SK-N-SH (cell line): ENCODE measurements around the gene OR2T10. TPM values are rescaled to one million over a fixed set of nuclear protein-coding genes. Genes with fewer than 3 reads are reported as not detected.

Experiments
- CTCF ChIA-PET: fragments of 300-600, 350-600 bp; formaldehyde crosslinking; extraction: SDS; loops from one replicate; lab custom pipeline; 2021; lab: Yijun Ruan, JAX
- POLR2A ChIA-PET: fragments of 350-600 bp; sonication (Branson Sonifier 250); formaldehyde crosslinking; extraction: SDS; loops from one replicate; lab custom pipeline; 2020; ENCODE audit warnings: antibody characterized with exemption, inconsistent platforms; lab: Yijun Ruan, JAX
- DNase-seq: peaks from one replicate; pipeline ENCODE4 v3.0.0; 2012
- H2AFZ ChIP-seq: fragments of 200-600 bp; sonication (generic); 2 replicates; pipeline ENCODE4 v1.8.1; 2016; ENCODE audit warnings: antibody characterized with exemption, mild to moderate bottlenecking, low read depth
- H3F3A ChIP-seq: fragments of 200-600 bp; sonication (generic); replicated peaks from 2 replicates; pipeline ENCODE3; 2016; ENCODE audit warnings: antibody characterized with exemption, mild to moderate bottlenecking; ENCODE audit not compliant: insufficient read depth
- H3K27ac ChIP-seq, 2 experiments: fragments of 200-500 bp in 1 of 2; fragments of 200-600 bp in 1 of 2; sonication (Bioruptor generic) in 1 of 2; sonication (generic), shearing (Covaris generic) in 1 of 2; 2 replicates each; pipeline versions ENCODE4 v1.5.1 to v1.6.1; 2014 to 2016; ENCODE audit warnings: low read depth in 2 of 2, inconsistent platforms in 1 of 2, low read length in 1 of 2, mild to moderate bottlenecking in 1 of 2, mixed read lengths in 1 of 2
- H3K27me3 ChIP-seq: fragments of 200-600 bp; sonication (generic), shearing (Covaris generic); 2 replicates; pipeline ENCODE4 v1.6.1; 2016; ENCODE audit warnings: mixed run types; ENCODE audit not compliant: insufficient read depth
- H3K36me3 ChIP-seq, 2 experiments: fragments of 200-500 bp in 1 of 2; fragments of 200-600 bp in 1 of 2; sonication (Bioruptor generic) in 1 of 2; sonication (generic) in 1 of 2; replicated peaks in 1 of 2; 2 replicates each; pipeline versions ENCODE3 to v1.5.1; 2014 to 2016; ENCODE audit warnings: low read length in 1 of 2, mild to moderate bottlenecking in 1 of 2; ENCODE audit not compliant: insufficient read depth in 2 of 2, control insufficient read depth in 1 of 2
- H3K4me1 ChIP-seq, 2 experiments: fragments of 200-500 bp in 1 of 2; fragments of 200-600 bp in 1 of 2; sonication (Bioruptor generic) in 1 of 2; sonication (generic), shearing (Covaris generic) in 1 of 2; 2 replicates each; pipeline versions ENCODE4 v1.5.1 to v1.6.1; 2014 to 2016; ENCODE audit warnings: low read depth in 1 of 2, low read length in 1 of 2, mixed run types in 1 of 2; ENCODE audit not compliant: insufficient read depth in 2 of 2, control insufficient read depth in 1 of 2
- H3K4me2 ChIP-seq: fragments of 200-600 bp; sonication (generic), shearing (Covaris generic); 2 replicates; pipeline ENCODE4 v1.6.1; 2017; ENCODE audit warnings: mixed run types
- H3K4me3 ChIP-seq, 2 experiments: fragments of 200-500 bp in 1 of 2; fragments of 200-600 bp in 1 of 2; sonication (Bioruptor generic) in 1 of 2; sonication (generic), shearing (Covaris generic) in 1 of 2; 2 replicates each; pipeline versions ENCODE4 v1.5.1 to v1.8.1; 2014 to 2016; ENCODE audit warnings: low read depth in 2 of 2, inconsistent platforms in 1 of 2, low read length in 1 of 2, mild to moderate bottlenecking in 1 of 2, mixed read lengths in 1 of 2, moderate library complexity in 1 of 2
- H3K79me2 ChIP-seq: fragments of 200-600 bp; sonication (generic); 2 replicates; pipeline ENCODE4 v1.8.1; 2017; ENCODE audit warnings: mild to moderate bottlenecking; ENCODE audit not compliant: insufficient read depth
- H3K9ac ChIP-seq: fragments of 200-600 bp; sonication (generic); 2 replicates; pipeline ENCODE4 v1.6.1; 2017; ENCODE audit warnings: mixed run types
- H3K9me2 ChIP-seq: fragments of 200-600 bp; sonication (generic); 2 replicates; pipeline ENCODE4 v1.6.1; 2017; ENCODE audit warnings: mixed run types
- H3K9me3 ChIP-seq: fragments of 200-600 bp; sonication (generic); 2 replicates; pipeline ENCODE4 v1.6.1; 2017; ENCODE audit warnings: mixed run types, mild to moderate bottlenecking, moderate library complexity
- H4K20me1 ChIP-seq: fragments of 200-600 bp; sonication (generic); 2 replicates; pipeline ENCODE4 v1.6.1; 2017; ENCODE audit warnings: mild to moderate bottlenecking, mixed run types; ENCODE audit not compliant: insufficient read depth
- EP300 ChIP-seq, 2 experiments: IDR thresholded peaks; 2 replicates each; pipeline versions ENCODE4 v1.4.0 to v1.6.1; 2012; ENCODE audit warnings: borderline replicate concordance in 1 of 2, low read depth in 1 of 2, low read length in 1 of 2
- EZH2phosphoT487 ChIP-seq: fragments of 200-600 bp; sonication (generic); IDR thresholded peaks from 2 replicates; pipeline ENCODE4 v1.6.1; 2017; ENCODE audit warnings: low read depth, mixed run types, mild to moderate bottlenecking, antibody characterized with exemption, moderate library complexity, borderline replicate concordance
- FOXJ3 ChIP-seq: sonication (generic); formaldehyde crosslinking; IDR thresholded peaks from 2 replicates; pipeline ENCODE4 v1.5.1; 2020; ENCODE audit warnings: mild to moderate bottlenecking, missing genetic modification reagents
- GABPA ChIP-seq: IDR thresholded peaks from 2 replicates; pipeline ENCODE4 v1.4.0; 2012; ENCODE audit warnings: low read depth, mild to moderate bottlenecking
- IRF3 ChIP-seq: fragments of 150-350 bp; IDR thresholded peaks from 2 replicates; pipeline ENCODE4 v1.6.1; 2016; ENCODE audit warnings: mild to moderate bottlenecking, low read depth, low read length
- JUND ChIP-seq: IDR thresholded peaks from 2 replicates; pipeline ENCODE4 v1.4.0; 2012
- MXI1 ChIP-seq: IDR thresholded peaks from 2 replicates; pipeline ENCODE4 v1.6.1; 2012; ENCODE audit warnings: mild to moderate bottlenecking, low read depth, low read length, improper control_type of control experiment
- NFIC ChIP-seq: IDR thresholded peaks from 2 replicates; pipeline ENCODE4 v1.4.0; 2012; ENCODE audit warnings: borderline replicate concordance
- NRF1 ChIP-seq: IDR thresholded peaks from 2 replicates; pipeline ENCODE4 v1.6.1; 2012; ENCODE audit warnings: low read depth, mild to moderate bottlenecking, low read length
- RAD21 ChIP-seq: IDR thresholded peaks from 2 replicates; pipeline ENCODE4 v1.6.1; 2012; ENCODE audit warnings: mild to moderate bottlenecking, low read length
- RXRA ChIP-seq: IDR thresholded peaks from 2 replicates; pipeline ENCODE4 v1.4.0; 2012; ENCODE audit warnings: low read depth, mild to moderate bottlenecking, borderline replicate concordance
- TEAD4 ChIP-seq: IDR thresholded peaks from 2 replicates; pipeline ENCODE4 v1.4.0; 2012; ENCODE audit warnings: mild to moderate bottlenecking, borderline replicate concordance; ENCODE audit not compliant: insufficient read depth
- USF1 ChIP-seq: IDR thresholded peaks from 2 replicates; pipeline ENCODE4 v1.4.0; 2012; ENCODE audit warnings: low read depth, borderline replicate concordance
- ZBTB33 ChIP-seq: IDR thresholded peaks from 2 replicates; pipeline ENCODE4 v1.4.0; 2012; ENCODE audit warnings: low read depth, borderline replicate concordance
- WGBS: methylation state at CpG from one replicate; pipeline ENCODE4 v1.1.6; 2017; ENCODE audit warnings: low lambda C conversion rate; 5-methylcytosine and 5-hydroxymethylcytosine counted together
- polyA plus RNA-seq, 3 experiments: library from polyadenylated mRNA; depleted of rRNA; stranded (reverse); fragments of >200 nt; gene quantifications; 2 replicates each; pipeline ENCODE4 v1.2.3, GENCODE V29; 2012
- TF ChIP-seq, protein P1 (sequence below): IDR thresholded peaks from 2 replicates; pipeline ENCODE4; 2012
- TF ChIP-seq, protein P2 (sequence below): IDR thresholded peaks from 2 replicates; pipeline ENCODE4 v1.6.1; 2012; ENCODE audit warnings: mild to moderate bottlenecking, low read depth, low read length, moderate library complexity

OR2T10 gene
- polyA plus RNA-seq, 1 of the 3 experiments (the other 2 are of a cell fraction) = not detected

DNA sequence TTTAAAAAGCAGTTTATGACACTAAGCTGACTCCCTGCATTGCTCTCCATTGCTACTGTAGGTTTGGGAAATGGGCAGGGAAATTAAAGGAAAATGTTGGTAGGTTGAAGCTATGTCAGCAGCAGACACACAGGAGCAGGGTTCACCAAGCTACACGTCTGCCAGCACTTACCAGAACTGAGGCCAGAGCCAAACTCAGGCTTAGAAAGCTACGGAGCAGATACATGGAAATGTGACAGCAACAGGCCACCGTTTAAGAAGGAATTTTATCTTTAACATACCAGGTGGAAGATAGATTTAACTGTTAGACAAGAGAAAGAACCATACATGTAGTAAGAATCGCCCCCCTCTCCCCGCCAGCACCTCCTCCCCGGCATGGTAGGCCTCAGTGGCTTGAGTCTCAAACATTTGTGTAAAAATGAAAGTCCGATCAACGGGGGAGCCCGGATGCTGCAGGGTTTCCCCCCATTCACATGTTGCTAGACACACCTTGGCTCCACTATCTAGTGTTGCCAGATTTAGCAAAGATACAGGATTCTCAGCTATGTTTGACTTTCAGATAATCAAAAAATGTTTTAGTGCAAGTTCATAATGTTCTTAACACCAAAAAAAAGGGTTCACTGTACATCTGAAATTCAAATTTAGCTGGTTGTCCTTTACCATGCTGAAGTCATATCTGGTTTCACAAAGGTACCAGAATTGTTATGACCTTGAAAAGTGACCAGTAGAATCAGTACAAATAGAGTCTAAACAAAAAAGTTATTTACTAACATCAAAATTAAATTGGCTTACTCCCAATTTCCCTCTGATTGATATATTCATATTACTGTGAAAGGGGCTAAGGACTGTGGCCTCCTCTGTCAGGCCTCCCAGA is 30.7 kb upstream of the OR2T10 start:
- Histone ChIP-seq H3K27ac (no peak overlapping the region), H4K20me1 (no peaks in the 10 kb centered on the region), H3K9me2 (no peaks in the 10 kb centered on the region), H3K4me2 (no peak overlapping the region), H3K4me1 (no peaks in the 10 kb centered on the region), H3K27me3 (peaks cover 4% of the 10 kb centered on the region; the same call in 1 of the 2 replicates), H3K4me3 (no peak overlapping the region), H3F3A (no peaks in the 10 kb centered on the region), H3K79me2 (no peaks in the 10 kb centered on the region), H3K36me3 (no peaks in the 10 kb centered on the region), H3K9ac (no peak overlapping the region), H3K9me3 (no peaks in the 10 kb centered on the region), H2AFZ (peak overlapping the region; percentile 37; the same call in 1 of the 2 replicates)
- TF ChIP-seq IRF3 = no peak
- TF ChIP-seq EZH2phosphoT487 = no peak
- TF ChIP-seq, protein P1, sequence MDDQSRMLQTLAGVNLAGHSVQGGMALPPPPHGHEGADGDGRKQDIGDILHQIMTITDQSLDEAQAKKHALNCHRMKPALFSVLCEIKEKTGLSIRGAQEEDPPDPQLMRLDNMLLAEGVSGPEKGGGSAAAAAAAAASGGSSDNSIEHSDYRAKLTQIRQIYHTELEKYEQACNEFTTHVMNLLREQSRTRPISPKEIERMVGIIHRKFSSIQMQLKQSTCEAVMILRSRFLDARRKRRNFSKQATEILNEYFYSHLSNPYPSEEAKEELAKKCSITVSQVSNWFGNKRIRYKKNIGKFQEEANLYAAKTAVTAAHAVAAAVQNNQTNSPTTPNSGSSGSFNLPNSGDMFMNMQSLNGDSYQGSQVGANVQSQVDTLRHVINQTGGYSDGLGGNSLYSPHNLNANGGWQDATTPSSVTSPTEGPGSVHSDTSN = no peak
- TF ChIP-seq ZBTB33 = no peak
- TF ChIP-seq RXRA = no peak
- no peak for TF ChIP-seq NRF1
- TF ChIP-seq GABPA = no peak
- TF ChIP-seq FOXJ3 (CRISPR knock-in tag) = no peak
- no peak for TF ChIP-seq TEAD4
- TF ChIP-seq USF1 = no peak
- no peak for TF ChIP-seq MXI1
- no peak for TF ChIP-seq RAD21
- TF ChIP-seq, protein P2, sequence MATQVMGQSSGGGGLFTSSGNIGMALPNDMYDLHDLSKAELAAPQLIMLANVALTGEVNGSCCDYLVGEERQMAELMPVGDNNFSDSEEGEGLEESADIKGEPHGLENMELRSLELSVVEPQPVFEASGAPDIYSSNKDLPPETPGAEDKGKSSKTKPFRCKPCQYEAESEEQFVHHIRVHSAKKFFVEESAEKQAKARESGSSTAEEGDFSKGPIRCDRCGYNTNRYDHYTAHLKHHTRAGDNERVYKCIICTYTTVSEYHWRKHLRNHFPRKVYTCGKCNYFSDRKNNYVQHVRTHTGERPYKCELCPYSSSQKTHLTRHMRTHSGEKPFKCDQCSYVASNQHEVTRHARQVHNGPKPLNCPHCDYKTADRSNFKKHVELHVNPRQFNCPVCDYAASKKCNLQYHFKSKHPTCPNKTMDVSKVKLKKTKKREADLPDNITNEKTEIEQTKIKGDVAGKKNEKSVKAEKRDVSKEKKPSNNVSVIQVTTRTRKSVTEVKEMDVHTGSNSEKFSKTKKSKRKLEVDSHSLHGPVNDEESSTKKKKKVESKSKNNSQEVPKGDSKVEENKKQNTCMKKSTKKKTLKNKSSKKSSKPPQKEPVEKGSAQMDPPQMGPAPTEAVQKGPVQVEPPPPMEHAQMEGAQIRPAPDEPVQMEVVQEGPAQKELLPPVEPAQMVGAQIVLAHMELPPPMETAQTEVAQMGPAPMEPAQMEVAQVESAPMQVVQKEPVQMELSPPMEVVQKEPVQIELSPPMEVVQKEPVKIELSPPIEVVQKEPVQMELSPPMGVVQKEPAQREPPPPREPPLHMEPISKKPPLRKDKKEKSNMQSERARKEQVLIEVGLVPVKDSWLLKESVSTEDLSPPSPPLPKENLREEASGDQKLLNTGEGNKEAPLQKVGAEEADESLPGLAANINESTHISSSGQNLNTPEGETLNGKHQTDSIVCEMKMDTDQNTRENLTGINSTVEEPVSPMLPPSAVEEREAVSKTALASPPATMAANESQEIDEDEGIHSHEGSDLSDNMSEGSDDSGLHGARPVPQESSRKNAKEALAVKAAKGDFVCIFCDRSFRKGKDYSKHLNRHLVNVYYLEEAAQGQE = no peak
- TF ChIP-seq JUND = no peak
- TF ChIP-seq NFIC = no peak
- TF ChIP-seq EP300 (IDR thresholded peaks at IDR 0.05; ENCODE audit: borderline replicate concordance in 1 of 2, low read depth in 1 of 2, low read length in 1 of 2) = no peak
- CTCF ChIA-PET = interaction anchor here (9.2 kb wide), 1 partner anchor 180 kb away, joined by 122 read pairs; no protein-coding TSS in a partner anchor
- 5% methylated on average over 9 of the region's 9 CpGs for WGBS
- DNase-seq = no peak
- POLR2A ChIA-PET = no interaction called here
